K562 (cell line): ENCODE measurements around the gene SGTB. TPM values are rescaled to one million over a fixed set of nuclear protein-coding genes. Genes with fewer than 3 reads are reported as not detected.

Experiments
- EP400 ChIP-seq: fragments of 450-650 bp; IDR thresholded peaks from 2 replicates; pipeline ENCODE4 v1.6.1; 2017; ENCODE audit warnings: antibody characterized with exemption, mild to moderate bottlenecking, moderate library complexity
- HMGN3 ChIP-seq: IDR thresholded peaks from 2 replicates; pipeline ENCODE4 v1.6.1; 2011; ENCODE audit warnings: borderline replicate concordance, low read depth, mild to moderate bottlenecking, mixed read lengths, low read length; ENCODE audit not compliant: insufficient read length; ENCODE audit errors: extremely low read depth
- RB1 ChIP-seq: fragments of 450-650 bp; IDR thresholded peaks from 2 replicates; pipeline ENCODE4 v1.6.1; 2017; ENCODE audit warnings: low read depth, mild to moderate bottlenecking
- RBM14 ChIP-seq: fragments of 200-400 bp; formaldehyde crosslinking; IDR thresholded peaks from 2 replicates; pipeline ENCODE4 v1.6.1; 2018; ENCODE audit warnings: low read depth, mild to moderate bottlenecking, low read length, moderate library complexity, borderline replicate concordance; ENCODE audit not compliant: insufficient read depth
- SMAD1 ChIP-seq: fragments of 150-350 bp; IDR thresholded peaks from 2 replicates; pipeline ENCODE4 v1.6.1; 2014; ENCODE audit warnings: low read length, low read depth; ENCODE audit not compliant: partially characterized antibody
- SP1 ChIP-seq: sonication (generic); formaldehyde crosslinking; IDR thresholded peaks from 2 replicates; pipeline ENCODE4 v1.8.1; 2022; ENCODE audit warnings: mild to moderate bottlenecking, missing genetic modification reagents
- TBP ChIP-seq: optimal IDR thresholded peaks from 2 replicates; pipeline ENCODE3; 2011; ENCODE audit warnings: low read depth, low read length, improper control_type of control experiment
- ZNF431 ChIP-seq: sonication (generic); formaldehyde crosslinking; IDR thresholded peaks from 2 replicates; pipeline ENCODE4 v1.8.0; 2022; ENCODE audit warnings: mild to moderate bottlenecking, missing genetic modification reagents
- polyA plus RNA-seq, 8 experiments: library from polyadenylated mRNA; depleted of rRNA in 4 of 8; stranded (reverse) in 5 of 8; unstranded in 3 of 8; fragments of >200 nt; fragmentation: Nextera tagmentation in 2 of 8; fragmentation: Illumina TruSeq in 1 of 8; extraction: Ambion mirVana in 2 of 8; extraction: Trizol in 1 of 8; gene quantifications; 2 replicates each; pipeline versions ENCODE4 v1.2.1 to v1.2.3, GENCODE V29; 2011 to 2014; ENCODE audit warnings: inconsistent platforms in 1 of 8, missing spikeins in 1 of 8
- total RNA-seq, 7 experiments: library from RNA; depleted of rRNA in 6 of 7; stranded (reverse); fragments of >200 nt in 6 of 7; fragmentation: Illumina TruSeq in 2 of 7; extraction: Trizol in 2 of 7; gene quantifications; 2 replicates each; pipeline versions ENCODE4 v1.2.1 to v1.2.3, GENCODE V29; 2011 to 2021; ENCODE audit warnings: low replicate concordance in 1 of 7
- TF ChIP-seq, protein P1 (sequence below): fragments of 450-650 bp; IDR thresholded peaks from 2 replicates; pipeline ENCODE4 v1.6.1; 2017; ENCODE audit warnings: antibody characterized with exemption, mild to moderate bottlenecking
- TF ChIP-seq, protein P2 (sequence below), 2 experiments: IDR thresholded peaks; 2 replicates each; pipeline ENCODE4 v1.6.1; 2012; ENCODE audit warnings: improper control_type of control experiment in 2 of 2, low read depth in 2 of 2, low read length in 2 of 2, borderline replicate concordance in 1 of 2
- TF ChIP-seq, protein P3 (sequence below), 2 experiments: fragments of 450-650 bp; formaldehyde crosslinking in 1 of 2; IDR thresholded peaks; 2 replicates each; pipeline versions ENCODE4 v1.4.0 to v1.6.1; 2014 to 2020; ENCODE audit warnings: mild to moderate bottlenecking in 2 of 2, borderline replicate concordance in 1 of 2, low read depth in 1 of 2

The SGTB gene
- total and polyA plus RNA-seq, 9 of the 15 experiments (the other 6 are each of a cell fraction or from before 2014, with no cell fraction given) = 1.3 to 8.4 (median 4.8) TPM

DNA sequence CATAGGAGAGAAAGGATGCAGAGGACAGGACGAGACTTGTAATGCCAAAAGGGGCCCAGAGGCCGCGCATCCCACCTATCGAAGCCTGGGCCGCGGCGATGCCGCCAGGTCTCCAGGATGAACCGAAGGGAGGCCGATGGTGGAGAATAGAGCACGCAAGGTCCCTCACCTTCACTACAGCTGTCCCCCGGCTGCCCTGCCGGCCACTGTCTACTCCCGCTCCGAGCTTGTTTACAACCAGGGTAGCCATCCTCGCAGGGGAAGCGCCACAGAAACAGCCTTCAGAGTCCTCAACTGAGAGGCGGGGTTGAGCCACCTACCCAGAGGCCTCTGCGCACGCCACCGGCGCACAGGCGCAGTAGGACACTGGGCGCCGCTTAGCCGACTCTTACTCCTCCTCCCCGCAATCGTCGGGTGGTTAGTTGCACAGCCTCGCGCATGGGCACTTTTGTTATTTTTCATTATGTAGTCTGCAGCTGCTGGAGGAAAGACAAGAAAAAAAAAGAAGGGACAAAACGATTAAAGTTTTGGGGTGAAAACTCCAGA lies 97.8 kb downstream of the SGTB start, which contains the start of gene TRIM23 (continued):
- TF ChIP-seq RB1 = peak; percentile 14; the same call in 1 of the 2 replicates
- no peak for TF ChIP-seq HMGN3
- TF ChIP-seq, protein P1, sequence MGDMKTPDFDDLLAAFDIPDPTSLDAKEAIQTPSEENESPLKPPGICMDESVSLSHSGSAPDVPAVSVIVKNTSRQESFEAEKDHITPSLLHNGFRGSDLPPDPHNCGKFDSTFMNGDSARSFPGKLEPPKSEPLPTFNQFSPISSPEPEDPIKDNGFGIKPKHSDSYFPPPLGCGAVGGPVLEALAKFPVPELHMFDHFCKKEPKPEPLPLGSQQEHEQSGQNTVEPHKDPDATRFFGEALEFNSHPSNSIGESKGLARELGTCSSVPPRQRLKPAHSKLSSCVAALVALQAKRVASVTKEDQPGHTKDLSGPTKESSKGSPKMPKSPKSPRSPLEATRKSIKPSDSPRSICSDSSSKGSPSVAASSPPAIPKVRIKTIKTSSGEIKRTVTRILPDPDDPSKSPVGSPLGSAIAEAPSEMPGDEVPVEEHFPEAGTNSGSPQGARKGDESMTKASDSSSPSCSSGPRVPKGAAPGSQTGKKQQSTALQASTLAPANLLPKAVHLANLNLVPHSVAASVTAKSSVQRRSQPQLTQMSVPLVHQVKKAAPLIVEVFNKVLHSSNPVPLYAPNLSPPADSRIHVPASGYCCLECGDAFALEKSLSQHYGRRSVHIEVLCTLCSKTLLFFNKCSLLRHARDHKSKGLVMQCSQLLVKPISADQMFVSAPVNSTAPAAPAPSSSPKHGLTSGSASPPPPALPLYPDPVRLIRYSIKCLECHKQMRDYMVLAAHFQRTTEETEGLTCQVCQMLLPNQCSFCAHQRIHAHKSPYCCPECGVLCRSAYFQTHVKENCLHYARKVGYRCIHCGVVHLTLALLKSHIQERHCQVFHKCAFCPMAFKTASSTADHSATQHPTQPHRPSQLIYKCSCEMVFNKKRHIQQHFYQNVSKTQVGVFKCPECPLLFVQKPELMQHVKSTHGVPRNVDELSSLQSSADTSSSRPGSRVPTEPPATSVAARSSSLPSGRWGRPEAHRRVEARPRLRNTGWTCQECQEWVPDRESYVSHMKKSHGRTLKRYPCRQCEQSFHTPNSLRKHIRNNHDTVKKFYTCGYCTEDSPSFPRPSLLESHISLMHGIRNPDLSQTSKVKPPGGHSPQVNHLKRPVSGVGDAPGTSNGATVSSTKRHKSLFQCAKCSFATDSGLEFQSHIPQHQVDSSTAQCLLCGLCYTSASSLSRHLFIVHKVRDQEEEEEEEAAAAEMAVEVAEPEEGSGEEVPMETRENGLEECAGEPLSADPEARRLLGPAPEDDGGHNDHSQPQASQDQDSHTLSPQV = peak; percentile 39; the same call in 1 of the 2 replicates
- TF ChIP-seq RBM14 = no peak
- peak; percentile 67; the same call in 1 of the 2 replicates for TF ChIP-seq EP400
- peak; percentile 42 for TF ChIP-seq TBP
- no peak for TF ChIP-seq SP1
- peak; percentile 18 for TF ChIP-seq SMAD1
- TF ChIP-seq ZNF431 = no peak
- TF ChIP-seq, protein P2, sequence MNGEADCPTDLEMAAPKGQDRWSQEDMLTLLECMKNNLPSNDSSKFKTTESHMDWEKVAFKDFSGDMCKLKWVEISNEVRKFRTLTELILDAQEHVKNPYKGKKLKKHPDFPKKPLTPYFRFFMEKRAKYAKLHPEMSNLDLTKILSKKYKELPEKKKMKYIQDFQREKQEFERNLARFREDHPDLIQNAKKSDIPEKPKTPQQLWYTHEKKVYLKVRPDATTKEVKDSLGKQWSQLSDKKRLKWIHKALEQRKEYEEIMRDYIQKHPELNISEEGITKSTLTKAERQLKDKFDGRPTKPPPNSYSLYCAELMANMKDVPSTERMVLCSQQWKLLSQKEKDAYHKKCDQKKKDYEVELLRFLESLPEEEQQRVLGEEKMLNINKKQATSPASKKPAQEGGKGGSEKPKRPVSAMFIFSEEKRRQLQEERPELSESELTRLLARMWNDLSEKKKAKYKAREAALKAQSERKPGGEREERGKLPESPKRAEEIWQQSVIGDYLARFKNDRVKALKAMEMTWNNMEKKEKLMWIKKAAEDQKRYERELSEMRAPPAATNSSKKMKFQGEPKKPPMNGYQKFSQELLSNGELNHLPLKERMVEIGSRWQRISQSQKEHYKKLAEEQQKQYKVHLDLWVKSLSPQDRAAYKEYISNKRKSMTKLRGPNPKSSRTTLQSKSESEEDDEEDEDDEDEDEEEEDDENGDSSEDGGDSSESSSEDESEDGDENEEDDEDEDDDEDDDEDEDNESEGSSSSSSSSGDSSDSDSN (IDR thresholded peaks at IDR 0.05; ENCODE audit: borderline replicate concordance in 1 of 2, low read depth in 2 of 2, low read length in 2 of 2) = 0 out of 4 replicates have a peak, but pooled peaks of 1 of the 2 experiments have one; percentile 37
- TF ChIP-seq, protein P3, sequence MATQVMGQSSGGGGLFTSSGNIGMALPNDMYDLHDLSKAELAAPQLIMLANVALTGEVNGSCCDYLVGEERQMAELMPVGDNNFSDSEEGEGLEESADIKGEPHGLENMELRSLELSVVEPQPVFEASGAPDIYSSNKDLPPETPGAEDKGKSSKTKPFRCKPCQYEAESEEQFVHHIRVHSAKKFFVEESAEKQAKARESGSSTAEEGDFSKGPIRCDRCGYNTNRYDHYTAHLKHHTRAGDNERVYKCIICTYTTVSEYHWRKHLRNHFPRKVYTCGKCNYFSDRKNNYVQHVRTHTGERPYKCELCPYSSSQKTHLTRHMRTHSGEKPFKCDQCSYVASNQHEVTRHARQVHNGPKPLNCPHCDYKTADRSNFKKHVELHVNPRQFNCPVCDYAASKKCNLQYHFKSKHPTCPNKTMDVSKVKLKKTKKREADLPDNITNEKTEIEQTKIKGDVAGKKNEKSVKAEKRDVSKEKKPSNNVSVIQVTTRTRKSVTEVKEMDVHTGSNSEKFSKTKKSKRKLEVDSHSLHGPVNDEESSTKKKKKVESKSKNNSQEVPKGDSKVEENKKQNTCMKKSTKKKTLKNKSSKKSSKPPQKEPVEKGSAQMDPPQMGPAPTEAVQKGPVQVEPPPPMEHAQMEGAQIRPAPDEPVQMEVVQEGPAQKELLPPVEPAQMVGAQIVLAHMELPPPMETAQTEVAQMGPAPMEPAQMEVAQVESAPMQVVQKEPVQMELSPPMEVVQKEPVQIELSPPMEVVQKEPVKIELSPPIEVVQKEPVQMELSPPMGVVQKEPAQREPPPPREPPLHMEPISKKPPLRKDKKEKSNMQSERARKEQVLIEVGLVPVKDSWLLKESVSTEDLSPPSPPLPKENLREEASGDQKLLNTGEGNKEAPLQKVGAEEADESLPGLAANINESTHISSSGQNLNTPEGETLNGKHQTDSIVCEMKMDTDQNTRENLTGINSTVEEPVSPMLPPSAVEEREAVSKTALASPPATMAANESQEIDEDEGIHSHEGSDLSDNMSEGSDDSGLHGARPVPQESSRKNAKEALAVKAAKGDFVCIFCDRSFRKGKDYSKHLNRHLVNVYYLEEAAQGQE (IDR thresholded peaks at IDR 0.05; ENCODE audit: borderline replicate concordance) = no peak
- TF ChIP-seq, protein P3 (CRISPR knock-in tag; IDR thresholded peaks at IDR 0.05; ENCODE audit: low read depth) = 0 out of 2 replicates have a peak, but pooled peaks have one; percentile 45
